GM19324 (cell line): ENCODE results near the gene RBBP8NL.

Source experiments
- ATAC-seq: cut with Tn5 transposase; IDR thresholded peaks from one replicate; pipeline ENCODE4 v1.9.1; 2021; ENCODE audit warnings: mild to moderate bottlenecking, moderate library complexity; ENCODE audit not compliant: unreplicated experiment, low FRiP score

The RBBP8NL gene

DNA sequence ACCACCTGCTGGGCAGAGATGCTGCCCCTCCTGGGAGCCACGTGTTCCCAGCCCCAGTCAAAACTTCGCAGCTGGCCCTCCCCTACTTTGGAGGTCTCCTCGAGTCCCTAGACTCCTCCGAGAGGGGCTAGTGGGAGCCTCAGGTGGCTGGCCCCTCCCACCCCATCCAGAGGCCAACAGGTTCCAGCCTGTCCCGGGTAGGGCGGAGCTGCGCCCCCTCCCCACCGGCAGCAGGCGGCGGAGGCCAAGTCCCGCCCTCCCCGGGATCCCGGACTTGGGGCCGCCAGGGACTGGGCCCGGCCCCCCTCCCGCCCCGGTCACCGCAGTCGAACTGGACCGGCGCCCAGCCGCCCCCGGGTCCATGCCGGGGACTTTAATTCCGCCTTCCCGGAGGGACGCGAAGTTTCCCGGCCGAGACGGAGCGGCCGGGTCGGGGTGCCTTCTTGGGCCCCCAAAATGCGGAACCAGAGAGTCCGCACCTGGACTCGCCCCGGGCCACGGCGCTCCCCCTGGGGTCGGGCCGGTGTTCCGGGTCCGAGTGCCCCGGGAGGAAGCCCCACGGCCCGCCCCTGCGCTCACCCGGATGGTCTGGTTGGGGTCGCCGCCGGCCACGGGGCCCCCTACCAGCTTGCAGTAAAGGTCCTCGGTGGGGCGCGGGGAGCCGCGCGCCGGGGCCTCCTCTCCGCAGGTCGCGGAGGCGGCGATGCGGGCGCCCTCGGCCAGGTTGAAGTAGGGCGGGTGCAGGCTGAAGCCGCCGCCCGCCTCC, 60.8 kb downstream of the RBBP8NL start:
- ATAC-seq = no peak

DNA sequence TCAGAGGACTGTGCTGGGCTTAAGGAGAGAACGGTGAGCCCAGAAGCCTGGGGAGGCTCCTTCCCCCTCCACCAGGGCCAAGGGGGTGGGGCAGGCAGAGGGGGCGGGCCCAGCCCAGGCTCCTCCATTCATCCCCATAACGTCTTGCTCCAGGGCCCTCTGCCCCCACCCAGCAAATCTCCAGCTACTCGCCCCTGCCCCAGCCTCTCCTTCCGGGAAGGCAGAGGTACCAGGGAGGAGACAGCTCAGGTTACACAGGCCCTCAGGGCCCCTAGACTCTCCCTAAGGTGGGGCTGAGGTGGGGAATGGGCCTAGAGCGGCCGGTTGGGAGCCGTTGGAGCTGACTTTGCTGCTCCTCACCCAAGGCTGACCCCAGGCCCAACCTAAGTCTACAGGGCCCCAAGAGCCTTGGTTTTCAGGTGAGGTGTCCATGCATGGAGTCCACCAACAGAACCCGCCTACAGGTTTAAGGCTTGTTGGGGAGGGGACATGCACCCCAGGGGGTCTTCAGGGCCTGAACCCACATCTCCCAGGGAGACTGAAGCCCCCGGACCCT, 61.4 kb downstream of the RBBP8NL start:
- ATAC-seq = no peak

DNA sequence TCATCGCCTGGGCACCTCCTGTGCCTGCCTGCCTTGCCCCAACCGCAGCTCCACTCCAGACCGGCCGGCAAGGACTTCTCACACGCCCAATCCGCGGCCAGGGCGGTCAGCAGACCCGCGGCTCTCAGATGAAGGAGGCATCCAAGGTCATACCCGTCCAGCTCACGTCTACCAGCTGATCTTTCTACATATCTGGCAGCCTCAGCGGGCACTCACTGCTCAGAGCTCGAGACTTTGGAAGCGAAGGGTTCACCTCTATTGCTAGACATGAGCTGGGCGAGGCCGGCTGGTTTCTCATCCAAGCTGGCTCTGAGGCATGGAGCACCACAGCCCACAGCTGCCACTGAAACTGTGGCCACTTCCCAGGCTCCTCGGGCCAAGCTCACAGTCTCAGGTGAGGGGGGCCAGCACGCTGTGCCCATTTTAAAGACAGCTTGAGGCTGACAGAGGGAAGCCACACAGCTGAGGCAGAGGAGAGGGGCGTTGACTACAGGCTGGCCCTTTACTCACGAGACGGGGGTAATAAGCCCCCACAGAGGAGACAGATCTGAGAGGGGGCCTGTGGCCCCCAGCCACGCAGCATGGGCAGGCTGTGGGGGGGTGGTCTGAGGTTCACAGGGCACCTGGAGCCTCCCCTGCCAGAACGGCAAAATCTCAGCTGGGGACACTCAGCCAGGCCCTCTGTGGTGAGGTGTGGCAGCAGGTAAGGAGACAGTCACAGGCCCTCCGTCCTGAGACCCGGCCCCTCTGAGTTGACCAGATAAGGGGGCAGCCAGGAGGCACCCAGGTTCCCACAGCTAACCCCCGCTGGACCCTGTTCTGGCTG, 62.2 kb downstream of the RBBP8NL start:
- ATAC-seq = no peak

DNA sequence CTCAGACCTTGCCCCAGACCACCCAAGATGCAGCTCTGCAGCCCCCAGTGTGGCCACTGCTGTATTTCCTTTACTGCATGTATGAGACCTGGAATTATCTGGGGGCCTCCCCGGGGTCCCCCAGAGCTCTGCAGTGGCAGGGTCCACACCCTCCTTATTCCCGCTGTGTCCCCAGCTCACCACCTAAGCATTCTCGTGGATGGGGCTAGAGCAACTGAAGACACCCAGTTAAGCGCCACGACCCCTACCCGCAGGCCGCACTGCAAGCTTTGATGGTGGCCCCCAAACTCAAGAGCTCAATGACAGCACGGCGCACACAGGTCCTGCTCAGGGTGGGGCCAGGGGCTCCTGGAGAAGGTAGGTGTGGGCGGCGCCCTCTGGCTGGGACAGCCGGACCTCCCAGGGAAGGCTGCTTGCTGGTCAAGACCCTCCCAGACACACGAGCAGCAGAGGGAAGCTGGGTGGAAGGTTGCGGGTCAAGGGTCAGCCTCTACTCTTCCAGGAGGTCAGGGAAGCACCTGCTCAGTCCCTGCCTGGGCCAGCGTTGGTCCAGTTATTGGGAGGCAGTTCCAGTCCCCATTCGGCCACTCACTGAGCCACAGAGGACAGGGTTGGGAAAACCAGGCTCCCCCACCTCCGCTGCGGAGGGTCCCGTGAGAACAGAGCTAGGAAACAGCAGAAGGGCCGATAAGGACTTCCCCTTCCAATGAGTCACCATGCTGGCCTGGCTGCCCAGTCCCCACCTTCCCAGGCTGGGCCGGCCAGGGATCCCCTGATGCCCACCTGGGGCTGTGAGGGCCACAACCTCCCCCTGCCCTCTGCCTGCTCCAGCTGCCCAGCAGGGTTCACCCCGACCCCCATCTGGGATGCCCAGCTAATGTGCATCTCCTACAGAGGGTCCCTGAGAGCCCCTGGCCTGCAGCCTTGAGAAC, 63.2 kb downstream of the RBBP8NL start:
- no peak for ATAC-seq

DNA sequence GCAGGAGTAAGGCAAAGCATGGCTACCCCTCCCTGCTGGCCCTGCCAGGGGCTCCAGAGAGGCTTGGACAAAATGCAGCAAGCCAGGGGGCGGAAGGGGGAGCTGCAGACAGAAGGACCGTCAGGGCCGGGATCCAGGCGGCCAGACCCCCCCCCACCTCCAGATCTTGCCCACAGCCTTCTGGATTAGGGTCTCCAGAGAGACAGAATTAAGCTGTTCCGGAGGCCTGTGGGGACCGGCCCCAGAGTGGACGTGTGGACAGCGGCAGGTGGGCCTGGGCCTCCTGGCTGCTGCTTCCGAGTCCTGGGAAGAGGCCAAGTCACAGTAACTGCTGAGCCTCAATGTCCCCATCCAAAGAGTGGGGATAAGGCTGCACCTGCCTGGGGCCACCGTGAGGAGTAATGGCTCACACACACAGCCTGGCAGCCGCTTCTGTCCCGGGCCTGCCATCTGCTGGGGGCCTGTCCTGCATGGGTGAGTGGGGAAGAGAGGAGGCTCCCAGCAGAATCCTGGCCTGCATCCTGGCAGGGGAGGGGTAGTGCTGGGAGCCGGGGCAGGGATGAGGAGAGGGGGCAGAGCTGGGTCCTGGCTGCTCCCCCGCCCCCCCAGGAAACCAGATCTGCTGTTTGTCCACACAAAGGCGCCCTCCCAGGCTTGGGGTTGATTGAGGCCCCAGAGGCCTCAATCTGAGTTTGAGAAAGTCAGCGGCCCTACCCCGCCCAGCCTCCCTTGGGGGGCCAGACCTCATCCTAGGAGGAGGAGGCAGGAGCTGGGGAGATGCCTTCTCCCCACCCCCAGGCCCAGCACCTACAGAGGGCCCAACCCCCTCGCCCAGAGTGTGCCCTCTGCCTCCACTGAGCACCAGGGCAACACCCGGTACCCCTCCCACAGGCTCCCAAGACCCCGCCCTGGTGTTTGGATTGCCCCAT, 64.1 kb downstream of the RBBP8NL start:
- no peak for ATAC-seq

DNA sequence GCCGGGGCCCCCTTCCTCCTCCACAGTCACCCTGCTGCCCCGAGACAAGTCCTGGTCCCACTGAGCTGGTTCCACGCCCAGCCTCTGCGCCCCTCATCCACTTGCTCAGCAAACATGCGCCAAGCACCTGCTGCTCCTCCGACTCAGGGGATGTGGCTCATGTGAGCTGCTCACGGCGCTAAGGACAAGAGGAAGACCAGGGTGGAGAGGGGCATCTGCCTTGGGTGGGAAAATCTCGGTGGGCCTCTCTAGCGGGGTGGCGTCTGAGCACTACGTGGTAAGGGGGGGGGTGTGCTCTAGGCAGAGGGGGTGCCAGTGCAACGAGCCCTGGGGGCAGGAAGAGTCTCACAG, 64.8 kb downstream of the RBBP8NL start:
- no peak for ATAC-seq

DNA sequence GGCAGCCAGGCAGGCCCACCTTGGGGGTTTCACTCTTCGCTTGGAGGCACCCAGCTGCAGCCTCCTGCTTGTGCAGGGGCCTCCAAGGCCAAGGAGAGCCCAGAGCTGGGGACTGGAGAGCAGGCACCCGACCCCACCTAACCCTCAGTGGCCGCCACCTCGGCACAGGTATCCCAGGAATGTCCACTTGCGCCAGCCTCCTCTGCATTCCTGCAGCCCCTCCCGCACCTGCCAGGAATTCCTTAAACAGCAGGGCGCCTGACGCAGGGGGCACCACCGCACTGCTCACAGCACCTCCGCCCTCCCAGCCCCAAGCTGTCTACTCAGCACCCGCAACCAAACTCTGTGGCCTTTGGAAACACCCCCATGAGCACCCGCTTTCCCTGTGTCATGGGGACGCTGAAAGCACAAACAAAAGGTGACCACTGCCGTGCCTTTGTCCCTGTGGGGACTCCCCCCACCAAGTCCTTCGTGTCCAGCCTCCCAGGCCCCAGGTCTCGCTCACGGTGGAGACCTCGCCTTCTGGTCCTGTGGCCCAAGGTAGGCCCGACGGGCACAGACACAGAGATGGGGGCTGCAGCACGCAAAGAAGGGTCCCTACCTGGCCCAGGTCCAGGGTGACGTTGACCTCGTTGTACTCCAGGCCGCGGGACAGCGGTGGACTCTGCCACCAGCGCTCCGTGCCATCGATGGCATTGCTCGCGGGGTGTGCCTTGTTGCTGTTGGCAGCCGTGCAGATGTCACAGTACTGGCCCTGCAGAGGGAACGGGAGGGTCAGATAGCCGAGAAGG, 65.3 kb downstream of the RBBP8NL start:
- no peak for ATAC-seq

DNA sequence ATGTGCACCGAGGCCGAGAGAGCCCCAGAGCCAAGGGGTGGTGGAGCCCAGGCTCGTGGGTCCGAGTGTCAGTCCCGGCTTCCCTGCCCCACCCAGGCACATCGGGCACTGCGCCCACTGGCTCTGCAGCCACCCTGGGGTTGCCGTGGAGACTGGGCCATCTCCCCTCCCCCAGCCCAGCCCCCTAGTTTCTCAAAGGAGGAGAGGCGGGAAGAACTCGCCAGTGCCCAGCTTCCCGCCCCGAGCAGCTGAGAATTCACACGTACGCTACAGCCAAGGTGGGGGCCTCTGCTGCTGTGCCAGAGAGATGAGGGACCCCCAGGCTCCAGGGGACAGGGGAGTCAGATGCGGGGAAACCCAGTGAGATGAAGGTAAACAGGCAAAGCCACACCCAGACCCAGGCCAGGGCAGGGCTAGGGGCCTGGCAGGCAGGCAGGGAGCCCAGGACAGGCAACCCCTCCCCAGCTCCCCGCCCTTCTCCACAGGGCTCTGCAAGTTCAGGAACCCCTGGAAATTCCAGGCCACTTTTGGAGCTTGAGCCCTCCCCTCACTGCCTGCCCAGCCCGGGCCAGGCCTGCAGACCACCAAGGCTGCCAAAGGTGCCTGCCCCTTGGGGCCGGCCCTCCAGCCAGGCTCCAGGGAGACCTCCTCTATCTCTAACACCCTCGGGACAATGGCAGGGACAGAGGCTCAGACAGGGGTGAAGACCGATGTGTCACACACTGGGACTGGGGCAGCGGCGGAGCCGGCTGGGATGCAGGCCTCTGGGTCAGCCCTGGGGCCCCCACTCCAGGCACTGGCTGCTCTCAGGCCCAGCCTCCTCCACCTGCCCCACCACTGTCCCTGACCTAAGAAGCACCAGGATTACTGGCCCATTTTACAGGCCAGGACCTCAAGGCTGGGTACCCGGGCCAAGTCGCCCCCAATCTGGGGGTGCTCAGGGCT, 66.2 kb downstream of the RBBP8NL start:
- no peak for ATAC-seq
